ENCODE measurements around the gene PBLD. TPM values are rescaled to one million over a fixed set of nuclear protein-coding genes. Genes with fewer than 3 reads are reported as not detected.

PBLD gene
- 57.3 TPM for total RNA-seq

DNA sequence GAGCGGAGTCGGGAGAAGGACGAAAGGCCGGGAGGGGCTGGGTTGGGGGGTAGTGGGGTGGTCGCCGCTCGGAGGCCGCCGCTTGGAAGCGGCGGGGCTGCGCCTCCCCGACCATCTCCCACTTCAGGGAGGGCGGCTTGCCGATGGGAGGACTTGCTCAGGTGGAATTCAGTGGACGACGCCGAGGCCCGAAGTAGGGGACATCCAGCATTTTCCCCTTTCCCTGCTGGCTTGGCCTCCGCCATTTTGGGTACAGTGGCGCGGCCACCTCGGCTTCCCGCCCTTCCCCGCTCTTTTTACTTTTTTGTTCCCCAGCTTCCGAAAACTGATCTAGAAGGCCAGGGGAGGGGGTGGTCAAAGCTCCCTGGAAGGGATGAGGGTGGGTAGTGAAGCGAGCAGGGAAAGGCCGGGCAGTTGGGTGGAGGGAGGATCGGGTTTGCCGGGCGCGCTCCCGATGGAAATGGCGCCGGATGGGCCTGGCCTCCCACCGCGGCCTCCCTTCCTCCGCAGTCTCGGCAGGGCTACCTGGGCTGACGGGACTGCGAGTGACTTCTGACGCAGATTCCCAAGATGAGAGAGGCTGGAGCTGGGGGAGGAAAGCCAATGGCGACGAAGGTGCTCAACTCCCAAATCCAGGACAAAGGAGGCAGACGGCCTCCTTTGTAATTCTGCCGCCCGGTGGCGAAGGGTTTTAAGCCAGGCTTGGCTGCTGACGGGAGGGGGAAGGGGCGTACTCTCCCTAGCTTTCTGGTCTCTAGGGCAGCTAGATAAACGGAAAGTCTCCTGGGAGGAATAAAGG lies at the start of gene PBLD:
TSS of gene PBLD (minus strand) at position 670 of the 799 bp plus-strand sequence. CDS start 26,084 bp downstream, outside the sequence.

GRCh38 chr10:68331455-68332258 lies 1.1 kb downstream of the PBLD start, which contains the start of gene HNRNPH3:
TSS of gene HNRNPH3 (plus strand) at chr10:68332064. CDS start at chr10:68337222, 5,158 bp downstream.

Other genes with a start within 250 kb of the PBLD start
- 20.4 TPM for gene MYPN, start 223.4 kb downstream of the PBLD start, total RNA-seq
- gene ATOH7, start 100.8 kb downstream of the PBLD start, total RNA-seq: 1.5 TPM
- gene HNRNPH3, start 864 bp downstream of the PBLD start, total RNA-seq: 61.4 TPM
- 39.3 TPM for gene RUFY2, start 74.3 kb upstream of the PBLD start, total RNA-seq
- 7.8 TPM for gene DNA2, start 139.0 kb upstream of the PBLD start, total RNA-seq
- gene SLC25A16, start 194.6 kb upstream of the PBLD start, total RNA-seq: 36.0 TPM
- 16.5 TPM for gene TET1, start 227.4 kb upstream of the PBLD start, total RNA-seq